ENCODE results near the gene RTP2. TPM values are rescaled to one million over a fixed set of nuclear protein-coding genes. Genes with fewer than 3 reads are reported as not detected.

Gene RTP2
- total RNA-seq, 1 experiment from 2014 or later: not detected

DNA sequence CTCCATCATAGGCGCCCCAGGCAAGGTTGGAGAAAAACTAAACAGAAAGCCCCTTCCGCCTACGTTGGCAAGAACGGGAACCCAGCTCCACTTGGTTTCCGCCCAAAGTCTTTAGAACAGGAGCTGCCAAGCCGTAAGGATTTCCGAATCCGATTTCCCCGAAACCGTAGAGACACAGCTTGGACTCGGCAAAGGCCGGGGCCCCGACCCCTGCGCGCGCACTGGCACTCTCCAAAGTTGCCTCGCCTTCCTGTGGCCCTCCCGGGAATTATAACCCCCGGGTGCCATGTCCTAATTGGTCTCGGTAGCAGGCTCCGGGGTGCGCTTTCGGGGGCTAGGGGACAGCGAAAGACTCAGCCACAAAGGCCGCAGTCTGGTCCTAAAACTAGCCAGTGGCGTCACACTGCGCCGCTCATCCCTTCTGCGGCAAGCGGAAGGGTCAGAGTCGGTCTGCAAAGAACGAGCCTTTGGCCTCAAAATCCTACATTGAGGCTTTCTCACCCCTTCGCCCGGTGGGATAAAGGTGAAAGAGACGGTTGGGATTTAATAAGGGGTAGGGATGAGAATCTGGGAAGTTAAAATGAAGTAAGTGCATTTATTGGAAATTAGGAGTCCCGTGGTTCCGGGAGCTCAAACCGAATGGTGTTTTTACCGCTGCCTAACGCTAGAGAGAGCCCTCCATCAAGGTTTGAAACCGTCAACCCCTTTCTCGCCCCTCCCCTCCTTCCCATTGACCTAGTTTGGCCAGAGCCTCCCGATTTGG is 36.2 kb upstream of the RTP2 start:
- peak; percentile 95 for DNase-seq (ENCODE audit: low read depth)

DNA sequence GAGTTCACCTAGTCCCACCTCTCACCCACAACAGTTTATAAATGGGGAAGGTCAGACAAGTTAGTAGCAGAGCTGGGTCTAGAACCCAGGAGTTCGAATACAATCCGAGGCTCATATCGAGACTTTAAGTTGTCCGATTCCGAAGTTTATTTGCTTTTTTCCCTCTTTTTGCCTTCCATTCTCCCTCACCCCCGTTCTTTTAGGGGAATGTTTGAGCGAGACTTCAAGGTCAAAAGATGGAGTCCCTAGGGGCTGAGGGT is 35.6 kb upstream of the RTP2 start:
- DNase-seq (ENCODE audit: low read depth): no peak

DNA sequence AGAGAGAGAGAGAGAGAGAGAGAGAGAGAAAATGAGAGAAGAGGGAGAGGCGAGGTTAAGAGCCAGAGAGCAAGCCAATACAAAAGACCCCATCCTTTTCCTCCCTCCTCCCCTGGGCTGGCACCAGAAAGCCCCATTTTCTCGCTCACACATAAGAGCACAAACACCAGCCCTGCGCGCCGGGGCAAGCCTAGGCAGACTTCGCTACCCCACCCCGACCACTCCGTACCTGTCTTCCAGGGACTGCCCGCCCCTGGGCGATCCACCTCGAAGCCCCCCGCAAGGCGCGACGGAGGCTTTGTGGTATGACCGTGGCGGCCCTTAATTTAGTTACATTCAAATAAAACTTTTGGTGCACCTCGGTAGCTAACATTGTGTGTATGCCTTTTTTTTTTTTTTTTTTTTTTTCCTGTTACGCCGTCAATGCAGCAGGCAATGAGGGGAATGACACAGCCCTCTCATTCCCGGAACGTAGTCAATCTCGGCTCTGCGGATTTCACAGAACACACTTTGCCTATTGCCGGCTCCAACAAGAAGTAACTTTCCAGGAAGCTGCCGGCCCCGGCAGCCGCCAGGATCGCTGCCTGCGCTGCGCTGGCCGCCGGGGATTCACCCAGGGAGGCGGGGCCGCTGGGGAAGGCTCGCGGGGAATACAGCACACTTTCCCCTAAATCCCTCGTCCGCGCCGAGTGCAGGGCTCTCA is 35.2 kb upstream of the RTP2 start:
- peak; percentile 72 for DNase-seq (ENCODE audit: low read depth)

DNA sequence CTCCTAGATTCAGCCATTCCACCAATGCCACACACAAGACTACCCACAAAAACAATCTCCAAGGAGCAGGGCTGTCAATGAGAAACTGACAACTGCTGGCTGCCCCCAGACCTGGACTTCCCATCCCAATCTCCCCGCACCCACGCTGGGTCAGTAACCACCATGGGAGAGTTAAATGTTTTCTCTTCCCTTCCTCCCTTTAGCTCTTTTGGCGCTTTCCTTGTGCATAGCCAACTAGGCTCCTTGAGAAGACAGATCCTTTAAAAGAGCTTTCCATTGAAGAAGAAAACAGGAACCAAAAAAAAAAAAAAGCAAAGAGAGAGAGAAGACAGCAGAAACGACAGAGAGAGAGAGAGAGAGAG is 34.6 kb upstream of the RTP2 start:
- DNase-seq (ENCODE audit: low read depth): no peak

DNA sequence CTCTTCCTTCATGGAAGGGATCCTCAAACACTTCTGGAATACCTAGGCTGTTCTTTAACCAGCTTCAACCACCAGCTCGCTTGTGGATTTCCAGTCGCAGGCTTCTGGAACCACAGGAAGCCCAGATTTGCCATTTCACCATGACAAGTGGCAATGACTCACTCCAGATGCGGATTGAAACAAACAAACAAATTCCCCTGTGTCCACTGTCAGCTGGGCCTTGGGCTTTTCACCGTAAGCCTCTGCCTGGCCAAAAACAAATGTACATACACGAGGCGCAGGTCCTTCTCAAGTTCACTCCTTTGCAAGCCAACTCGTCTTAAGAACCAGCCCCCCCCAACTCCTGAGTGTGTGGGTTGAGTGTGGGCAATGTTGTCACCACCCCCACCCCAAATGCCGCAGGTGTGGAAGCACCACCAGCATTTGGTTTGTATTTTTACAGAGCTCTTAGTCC is 34.1 kb upstream of the RTP2 start:
- DNase-seq (ENCODE audit: low read depth): peak; percentile 86

DNA sequence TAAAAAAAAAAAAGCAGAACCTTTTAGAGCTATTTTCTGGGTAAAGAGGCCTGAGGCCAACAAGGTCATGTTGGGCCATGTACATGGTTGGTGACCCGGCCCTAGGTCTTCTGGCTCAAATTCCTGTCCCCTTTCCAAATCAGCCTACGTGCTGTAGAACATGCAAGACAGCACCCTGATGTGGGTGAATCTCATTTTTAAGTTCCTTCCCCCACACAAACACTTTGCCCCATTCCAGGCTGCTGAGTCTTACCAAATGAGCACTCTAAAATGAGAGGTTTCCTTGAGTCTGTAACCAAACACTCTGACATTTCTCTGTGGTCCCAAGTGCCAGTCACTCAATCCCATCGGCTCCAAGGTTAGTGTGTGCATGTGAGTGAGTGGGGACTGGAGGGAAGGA is 33.5 kb upstream of the RTP2 start:
- peak; percentile 31 for DNase-seq (ENCODE audit: low read depth)

DNA sequence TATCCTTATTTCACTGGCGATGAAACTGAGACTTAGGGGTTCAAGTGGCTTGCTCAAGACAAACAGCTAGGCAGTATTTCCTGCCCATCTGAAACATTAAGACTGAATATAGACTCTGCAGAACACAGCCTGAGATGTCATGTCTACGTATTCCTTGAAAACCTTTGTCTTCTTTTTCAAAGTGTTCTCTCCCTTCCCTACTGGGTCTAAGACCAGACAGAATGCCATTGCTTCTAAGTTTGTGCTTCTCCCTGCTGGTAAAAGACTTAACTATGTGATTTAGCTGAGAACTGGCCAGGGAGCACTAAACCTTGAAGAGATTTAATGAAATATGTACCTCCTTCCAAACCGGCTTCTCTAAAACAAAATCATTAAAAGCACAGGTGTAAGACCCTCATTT is 33.0 kb upstream of the RTP2 start:
- no peak for DNase-seq (ENCODE audit: low read depth)

DNA sequence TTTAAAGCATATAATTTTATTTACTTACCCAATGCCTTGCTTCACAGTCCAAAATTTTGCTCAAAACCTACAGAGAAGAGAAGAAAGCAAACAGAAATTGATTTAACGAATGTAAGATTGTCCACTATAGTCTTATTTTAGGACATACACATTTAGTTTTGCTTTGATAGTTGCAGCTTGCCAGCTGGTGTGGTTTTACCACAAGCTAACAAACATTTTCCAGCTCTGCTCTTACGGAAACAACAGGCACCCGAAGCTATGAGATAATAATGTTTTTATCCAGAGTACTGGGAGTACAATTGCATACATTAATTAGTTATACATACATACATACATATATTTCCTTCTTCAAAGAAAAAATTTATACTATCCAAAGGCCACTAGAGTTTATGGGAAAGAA is 32.5 kb upstream of the RTP2 start:
- no peak for DNase-seq (ENCODE audit: low read depth)

DNA sequence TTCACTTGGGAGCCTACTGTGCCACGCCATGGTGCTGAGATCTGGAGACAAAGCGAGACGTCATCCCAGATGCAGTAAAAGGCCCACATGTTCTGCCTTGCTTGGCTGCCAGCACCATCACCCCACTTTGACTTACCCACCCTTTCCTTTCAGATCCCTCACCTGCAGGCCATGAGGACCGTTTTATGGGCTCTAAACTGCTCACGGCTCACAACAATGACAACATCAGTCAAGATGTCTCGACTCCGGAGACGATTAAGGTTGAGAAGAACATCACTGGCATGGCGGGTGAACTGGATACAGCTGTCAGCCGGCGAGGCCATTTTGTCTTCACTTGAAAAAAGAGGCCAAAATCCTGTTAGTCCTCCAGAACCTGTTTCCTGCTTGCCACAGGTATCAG is 31.0 kb upstream of the RTP2 start:
- no peak for DNase-seq (ENCODE audit: low read depth)

DNA sequence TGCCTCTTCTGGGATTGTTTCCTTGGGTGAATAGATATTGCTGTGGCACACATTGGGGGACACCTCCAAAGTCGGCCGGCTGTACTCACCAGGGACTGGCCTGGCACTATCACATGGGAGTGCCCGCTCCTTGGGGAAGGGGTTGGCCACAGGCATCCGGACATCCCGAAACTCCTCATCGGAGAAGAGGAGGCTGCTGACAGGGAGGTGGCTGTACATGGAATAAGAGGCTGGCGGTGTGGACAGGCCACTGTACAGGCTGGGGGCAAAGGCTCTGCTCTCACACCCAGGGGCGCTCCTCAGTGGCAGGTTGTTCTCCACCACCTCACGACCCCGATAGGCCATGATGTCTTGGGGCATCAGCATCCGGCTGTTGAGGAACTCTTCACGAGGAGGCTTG is 27.2 kb upstream of the RTP2 start:
- no peak for DNase-seq (ENCODE audit: low read depth)

DNA sequence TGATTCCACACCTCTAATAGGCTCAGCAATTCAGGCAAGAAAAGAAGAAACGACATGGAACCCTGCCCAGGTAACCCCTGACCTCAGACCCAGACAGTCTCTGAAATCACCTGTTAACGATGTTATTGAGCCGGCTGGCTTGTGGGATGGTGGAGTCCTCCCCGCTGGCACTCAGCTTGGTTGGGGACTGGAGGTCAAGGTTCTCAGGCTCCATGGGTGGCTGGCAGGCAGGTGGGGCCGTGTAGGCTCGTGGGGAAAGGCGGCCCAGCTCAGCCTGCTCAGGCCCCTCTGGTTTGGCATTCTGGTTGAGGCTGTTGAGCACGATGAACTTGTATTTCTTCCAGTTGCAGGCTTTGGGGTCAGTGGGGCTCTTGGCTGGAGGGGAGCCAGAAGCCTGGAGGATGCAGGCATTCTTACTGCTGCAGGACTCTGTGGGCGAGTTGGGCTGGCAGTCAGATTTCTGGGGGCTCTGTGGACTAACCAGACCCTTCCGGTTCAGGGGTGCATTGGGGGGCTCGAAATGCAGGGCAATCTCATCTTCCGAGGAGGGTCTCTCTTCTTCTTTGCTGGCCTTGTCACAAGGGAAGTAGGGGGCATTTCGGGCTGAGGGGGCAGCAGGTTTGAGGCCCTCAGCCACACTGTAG is 26.7 kb upstream of the RTP2 start:
- DNase-seq (ENCODE audit: low read depth): no peak

DNA sequence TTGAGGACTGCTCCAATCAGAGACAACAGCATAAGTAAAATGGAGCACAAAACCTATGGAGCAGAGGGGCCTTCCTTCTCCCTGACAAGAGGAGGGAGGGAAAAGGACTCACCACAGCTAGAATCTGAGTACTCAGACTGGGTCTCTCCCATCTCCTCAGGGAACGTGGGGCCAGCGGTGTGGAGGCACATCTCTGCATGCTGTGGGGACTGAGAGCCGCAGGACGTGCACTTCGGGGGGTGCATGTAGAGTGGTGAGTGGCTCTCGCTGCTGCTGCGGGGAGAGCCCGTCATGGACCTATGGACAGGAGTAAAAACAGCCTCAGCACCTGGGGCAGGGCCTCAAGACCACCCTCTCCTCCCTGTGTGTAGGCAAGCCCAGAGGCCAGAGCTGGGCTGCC is 25.9 kb upstream of the RTP2 start:
- DNase-seq (ENCODE audit: low read depth): no peak

DNA sequence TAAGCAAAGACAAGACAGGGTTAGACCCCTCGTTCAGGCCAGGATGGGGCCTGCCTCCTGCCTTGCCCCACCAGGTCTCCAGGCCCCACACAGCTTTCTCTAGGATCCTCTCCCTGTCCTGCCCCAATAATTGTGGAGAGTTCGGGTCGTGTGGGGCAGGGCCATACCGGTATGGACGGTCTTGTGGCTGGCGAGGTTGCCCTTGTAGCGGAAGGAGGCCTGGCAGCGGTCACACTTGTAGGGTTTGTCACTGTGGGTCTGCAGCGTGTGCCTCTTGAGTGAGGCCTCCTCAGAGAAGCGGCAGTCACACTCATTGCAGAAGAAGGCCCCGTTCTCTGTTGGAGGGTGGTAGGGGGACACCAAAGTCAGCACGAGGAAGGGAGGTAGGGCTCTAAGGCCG is 24.2 kb upstream of the RTP2 start:
- DNase-seq (ENCODE audit: low read depth): no peak

DNA sequence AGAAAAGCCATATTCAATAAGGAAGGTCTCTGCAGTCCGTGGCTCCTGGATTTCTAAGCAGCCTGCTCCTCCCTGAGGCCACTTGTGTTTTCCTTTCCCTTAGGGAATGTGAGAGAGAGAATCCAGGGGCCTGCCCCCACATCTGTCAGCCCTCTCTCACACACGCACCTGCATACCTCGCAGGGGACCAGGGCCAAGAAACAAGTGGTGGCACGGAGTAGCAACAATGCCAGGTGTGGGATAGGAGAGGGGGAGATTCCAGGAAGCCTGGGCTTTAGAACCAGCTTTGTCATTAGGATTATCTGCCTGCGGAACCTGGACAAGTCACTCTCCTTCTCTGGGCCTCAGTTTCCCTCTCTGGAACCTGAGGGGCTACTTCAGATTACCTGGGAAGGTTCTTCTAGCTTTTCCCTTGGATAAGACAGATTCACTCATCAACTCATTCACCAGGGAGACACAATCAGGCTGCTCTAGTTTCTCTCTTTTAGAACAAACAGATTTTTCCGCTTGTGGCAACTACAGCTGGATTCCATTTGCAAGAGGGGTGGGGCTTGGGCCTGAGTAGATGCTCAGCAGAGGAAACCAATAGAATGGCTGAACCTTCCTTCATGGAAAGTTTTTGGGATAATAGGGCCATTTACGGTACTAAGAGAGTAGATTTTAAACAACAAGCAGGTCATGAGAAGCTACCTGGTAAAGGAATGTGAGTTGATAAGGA is 23.5 kb upstream of the RTP2 start:
- no peak for DNase-seq (ENCODE audit: low read depth)

DNA sequence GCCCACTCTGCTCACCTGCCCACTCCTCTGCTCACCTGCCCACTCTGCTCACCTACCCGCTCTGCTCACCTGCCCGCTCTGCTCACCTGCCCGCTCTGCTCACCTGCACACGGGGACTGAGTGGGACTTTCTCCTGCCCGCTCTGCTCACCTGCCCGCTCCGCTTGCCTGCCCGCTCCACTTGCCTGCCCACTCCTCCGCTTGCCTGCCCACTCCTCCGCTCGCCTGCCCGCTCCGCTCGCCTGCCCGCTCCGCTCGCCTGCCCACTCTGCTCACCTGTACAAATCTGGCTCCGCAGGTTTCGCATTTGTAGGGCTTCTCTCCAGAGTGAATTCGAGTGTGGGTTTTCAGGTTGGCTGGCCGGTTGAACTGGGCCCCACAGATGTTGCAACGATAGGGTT is 22.9 kb upstream of the RTP2 start:
- no peak for DNase-seq (ENCODE audit: low read depth)

DNA sequence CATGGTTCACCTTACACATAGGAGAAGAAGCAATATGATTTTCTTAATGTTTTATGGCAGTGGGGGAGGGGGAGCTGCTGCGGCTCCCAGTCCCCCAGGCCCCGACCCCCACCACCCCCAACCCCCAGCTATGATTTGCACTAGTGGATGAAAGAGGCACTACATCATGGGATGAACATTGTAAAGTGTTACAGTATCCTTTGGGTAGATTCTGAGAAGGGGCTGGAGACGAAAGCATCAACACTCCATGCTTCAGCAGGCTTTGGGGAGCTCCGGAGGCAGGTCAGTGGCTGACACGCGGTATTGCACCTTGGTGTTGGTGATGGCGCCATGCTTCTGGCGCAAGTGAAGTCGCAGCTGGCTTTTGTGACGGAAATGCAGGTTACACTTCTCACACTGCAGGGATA is 19.9 kb upstream of the RTP2 start:
- no peak for DNase-seq (ENCODE audit: low read depth)

DNA sequence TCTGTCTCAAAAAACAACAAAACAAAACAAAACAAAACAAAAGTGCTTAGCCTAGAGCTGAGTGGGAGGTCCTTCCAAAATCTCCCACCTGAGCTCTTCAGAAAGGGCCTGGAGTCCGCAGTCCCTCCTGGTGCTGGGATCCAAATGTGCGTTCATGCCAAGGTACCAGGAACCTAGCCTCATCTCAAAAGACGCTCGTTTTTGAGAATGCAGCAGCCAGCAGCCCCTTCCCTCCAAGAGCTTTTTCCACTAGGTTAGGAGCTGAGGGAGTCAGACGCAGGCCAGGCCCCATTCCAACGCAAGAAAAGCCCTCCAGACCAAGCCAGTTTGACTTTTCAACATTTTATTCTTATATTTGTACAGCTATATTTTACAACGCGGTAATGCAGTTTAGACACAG is 18.7 kb upstream of the RTP2 start:
- DNase-seq (ENCODE audit: low read depth): no peak

DNA sequence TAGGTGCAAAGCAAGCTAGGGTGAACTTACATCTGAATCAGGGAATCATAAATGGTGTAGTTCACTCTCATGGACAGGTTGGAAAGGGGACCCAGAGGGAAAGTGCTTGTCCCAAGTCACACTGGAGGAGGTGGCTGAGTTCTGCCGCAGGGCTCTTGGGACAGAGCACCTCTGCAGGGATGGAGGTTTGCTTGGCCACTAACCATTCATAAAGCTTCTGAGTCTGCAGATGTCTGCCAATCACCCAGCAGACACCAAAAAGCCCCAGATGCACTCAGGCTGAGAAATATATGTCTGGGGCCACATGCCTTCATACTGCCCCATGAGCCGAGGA is 17.9 kb upstream of the RTP2 start:
- no peak for DNase-seq (ENCODE audit: low read depth)

DNA sequence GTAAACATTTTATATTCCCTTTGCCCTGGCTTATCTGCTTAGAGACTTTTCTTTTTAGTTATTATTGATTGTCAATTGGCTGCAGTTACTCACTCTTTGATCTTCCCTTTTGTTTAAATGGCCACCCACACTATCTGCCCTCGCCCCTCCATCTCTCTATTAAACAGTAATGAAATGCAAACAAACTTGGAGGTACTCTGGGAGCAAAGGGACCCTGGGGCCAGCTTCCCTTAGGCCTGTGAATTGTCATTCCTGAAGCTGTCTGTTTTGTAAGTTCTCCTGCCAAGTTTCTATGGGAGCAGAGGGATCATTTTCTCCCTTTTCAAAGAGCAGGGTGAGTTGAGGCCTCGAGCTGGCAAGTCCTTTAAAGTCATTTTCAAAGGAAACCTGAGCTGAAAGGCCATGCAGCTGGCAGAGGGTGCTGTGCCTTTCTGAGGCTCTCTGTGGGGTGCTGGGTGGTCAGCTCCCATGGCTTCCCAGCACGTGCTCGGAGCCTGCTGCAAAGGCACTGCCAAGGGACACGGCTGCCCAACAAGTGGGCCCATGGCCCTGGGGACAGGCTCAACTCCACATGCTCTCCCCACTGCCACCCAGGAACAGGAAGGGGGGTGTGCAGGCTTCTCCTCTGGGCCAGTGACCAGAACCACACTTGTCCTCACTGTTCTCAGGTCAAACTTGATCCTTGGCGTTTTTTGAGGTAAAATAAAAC is 17.4 kb upstream of the RTP2 start:
- DNase-seq (ENCODE audit: low read depth): no peak

DNA sequence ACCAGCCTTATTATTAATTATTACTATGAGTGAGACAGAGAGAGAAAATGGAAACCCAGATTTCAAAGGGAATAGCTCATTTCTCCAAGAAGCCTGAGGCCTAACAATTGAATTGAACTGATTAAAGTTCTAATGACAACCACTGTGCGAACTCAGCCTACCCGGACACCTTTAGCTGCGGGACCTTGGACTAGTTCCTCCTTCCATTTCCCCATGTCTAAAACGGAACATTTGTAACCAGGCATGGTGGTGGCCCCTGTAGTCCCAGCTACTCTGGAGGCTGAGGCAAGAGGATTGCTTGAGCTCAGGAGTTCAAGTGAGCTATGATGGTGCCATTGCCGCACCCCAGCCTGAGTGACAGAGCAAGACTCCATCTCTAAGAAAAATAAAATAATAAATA is 16.4 kb upstream of the RTP2 start:
- no peak for DNase-seq (ENCODE audit: low read depth)

DNA sequence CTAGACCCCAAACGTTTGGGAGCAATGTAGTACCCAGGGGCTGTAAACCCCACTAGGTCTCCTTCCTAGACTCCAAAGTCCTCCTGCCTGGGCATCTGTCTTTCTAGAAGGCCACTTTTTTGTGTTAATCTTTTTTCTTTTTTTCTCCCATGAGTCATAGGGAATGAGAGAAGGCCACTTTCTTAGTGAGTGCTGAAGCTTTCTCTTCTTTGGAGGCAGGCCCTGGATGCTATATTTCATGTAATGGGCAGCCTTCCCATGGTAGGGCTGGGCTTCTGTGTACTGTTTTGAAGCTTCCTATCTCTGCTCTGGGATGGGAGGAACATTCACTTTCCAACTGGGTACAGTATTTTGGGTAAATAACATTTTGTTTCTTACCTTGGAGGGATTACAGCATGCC is 15.2 kb upstream of the RTP2 start:
- no peak for DNase-seq (ENCODE audit: low read depth)

DNA sequence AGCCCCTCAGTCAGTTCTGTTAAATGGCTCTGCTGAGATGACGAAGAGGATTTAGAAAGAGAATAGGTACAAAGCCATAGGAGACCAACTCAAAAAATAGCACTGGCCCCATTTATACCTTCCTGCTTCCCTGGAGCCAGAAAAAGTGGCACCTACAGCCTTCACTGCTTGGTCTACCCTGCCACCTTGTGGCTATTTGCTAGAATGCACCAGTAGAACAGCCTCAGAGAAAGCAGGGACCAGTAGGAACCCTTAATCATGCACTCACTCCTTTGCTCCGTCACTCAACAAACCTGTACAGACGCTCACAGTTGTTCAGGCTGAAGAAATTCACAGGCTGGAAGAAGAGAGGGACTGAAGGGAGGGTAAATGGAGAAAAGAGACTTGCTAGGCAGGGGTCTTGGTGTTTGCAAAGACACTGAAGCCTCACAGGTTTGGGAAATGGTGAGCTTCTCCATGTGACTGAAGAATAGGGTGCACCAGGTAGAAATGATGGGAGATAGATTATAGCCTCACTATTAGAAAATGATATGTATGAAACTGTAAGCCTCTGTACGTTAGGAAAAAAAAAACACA is 12.1 kb upstream of the RTP2 start:
- DNase-seq (ENCODE audit: low read depth): peak; percentile 81

All from M059J (cell line).